ENCODE measurements around the gene LGMN. TPM values are rescaled to one million over a fixed set of nuclear protein-coding genes. Genes with fewer than 3 reads are reported as not detected.

The LGMN gene
- total and polyA plus RNA-seq, 2 experiments from 2014 or later: 130 to 169 TPM

DNA sequence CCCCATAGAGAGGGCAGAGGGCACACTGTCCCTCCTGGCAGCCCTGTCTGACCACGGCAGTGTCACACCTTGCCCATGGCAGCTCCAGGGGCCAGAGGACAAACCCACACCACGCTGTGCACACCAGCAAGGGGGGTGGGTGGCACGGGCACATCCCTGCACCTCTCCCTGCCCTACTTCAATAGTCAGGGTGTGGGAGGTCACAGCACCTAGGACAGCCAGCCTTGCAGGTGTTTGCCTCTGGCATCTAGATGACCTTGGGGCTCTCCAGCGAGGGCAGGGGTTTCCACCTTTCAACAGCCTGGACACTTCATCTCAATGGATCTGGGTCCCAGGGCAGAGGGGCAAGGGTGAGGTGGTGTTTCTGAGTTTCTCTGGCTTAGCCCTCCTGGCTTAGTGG lies 69.2 kb downstream of the LGMN start:
- H3K4me2 ChIP-seq: no peak overlapping the region
- H3K4me1 ChIP-seq (ENCODE audit: insufficient read depth): peaks cover 3% of the 10 kb centered on the region
- no peak for DNase-seq (ENCODE audit: low spot score)
- no peak overlapping the region for H3K27ac ChIP-seq
- H3K9me2 ChIP-seq (replicated peaks; ENCODE audit: insufficient read depth): no peaks in the 10 kb centered on the region
- H4K20me1 ChIP-seq (ENCODE audit: insufficient read depth, poor library complexity, severe bottlenecking): no peaks in the 10 kb centered on the region
- H3K36me3 ChIP-seq (replicated peaks; ENCODE audit: insufficient read depth, low read depth): no peaks in the 10 kb centered on the region
- WGBS (ENCODE audit: low lambda C conversion rate, missing lambda C conversion rate): 78% methylated on average over 4 of the region's 4 CpGs
- H3K9me3 ChIP-seq (ENCODE audit: low read depth): no peaks in the 10 kb centered on the region
- H3K27me3 ChIP-seq: no peaks in the 10 kb centered on the region
- H3K4me3 ChIP-seq: no peak overlapping the region
- TF ChIP-seq CTCF (IDR thresholded peaks at IDR 0.05; ENCODE audit: poor library complexity) (no peak), EZH2phosphoT487 (IDR thresholded peaks at IDR 0.05; ENCODE audit: low read depth, severe bottlenecking, unreplicated experiment) (no peak), EZH2 (IDR thresholded peaks at IDR 0.05; ENCODE audit: borderline replicate concordance) (no peak)
- no peaks in the 10 kb centered on the region for H3K79me2 ChIP-seq
- no peak overlapping the region for H2AFZ ChIP-seq

GRCh38 chr14:92678766-92679165 lies 69.7 kb downstream of the LGMN start:
- WGBS (ENCODE audit: low lambda C conversion rate, missing lambda C conversion rate): 85% methylated on average over 5 of the region's 5 CpGs
- no peak overlapping the region for H2AFZ ChIP-seq
- H3K4me3 ChIP-seq: no peak overlapping the region
- no peak for TF ChIP-seq CTCF (IDR thresholded peaks at IDR 0.05; ENCODE audit: poor library complexity)
- no peak for TF ChIP-seq EZH2 (IDR thresholded peaks at IDR 0.05; ENCODE audit: borderline replicate concordance)
- TF ChIP-seq EZH2phosphoT487 (IDR thresholded peaks at IDR 0.05; ENCODE audit: low read depth, severe bottlenecking, unreplicated experiment): no peak
- H3K27ac ChIP-seq: no peak overlapping the region
- no peaks in the 10 kb centered on the region for H3K36me3 ChIP-seq (replicated peaks; ENCODE audit: insufficient read depth, low read depth)
- peaks cover 3% of the 10 kb centered on the region for H3K4me1 ChIP-seq (ENCODE audit: insufficient read depth)
- H4K20me1 ChIP-seq (ENCODE audit: insufficient read depth, poor library complexity, severe bottlenecking): no peaks in the 10 kb centered on the region
- no peaks in the 10 kb centered on the region for H3K27me3 ChIP-seq
- DNase-seq (ENCODE audit: low spot score): no peak
- H3K79me2 ChIP-seq: no peaks in the 10 kb centered on the region
- no peak overlapping the region for H3K4me2 ChIP-seq
- H3K9me2 ChIP-seq (replicated peaks; ENCODE audit: insufficient read depth): no peaks in the 10 kb centered on the region
- H3K9me3 ChIP-seq (ENCODE audit: low read depth): no peaks in the 10 kb centered on the region

- 100% methylated on average over 2 of the region's 2 CpGs for WGBS (ENCODE audit: low lambda C conversion rate, missing lambda C conversion rate)
- Histone ChIP-seq H3K79me2 (no peaks in the 10 kb centered on the region), H3K4me1 (ENCODE audit: insufficient read depth) (peaks cover 3% of the 10 kb centered on the region), H3K9me3 (ENCODE audit: low read depth) (no peaks in the 10 kb centered on the region), H4K20me1 (ENCODE audit: insufficient read depth, poor library complexity, severe bottlenecking) (no peaks in the 10 kb centered on the region), H3K27ac (no peak overlapping the region), H3K27me3 (no peaks in the 10 kb centered on the region), H3K4me2 (no peak overlapping the region), H3K36me3 (replicated peaks; ENCODE audit: insufficient read depth, low read depth) (no peaks in the 10 kb centered on the region), H2AFZ (no peak overlapping the region), H3K9me2 (replicated peaks; ENCODE audit: insufficient read depth) (no peaks in the 10 kb centered on the region), H3K4me3 (no peak overlapping the region)
- TF ChIP-seq EZH2 (IDR thresholded peaks at IDR 0.05; ENCODE audit: borderline replicate concordance) (no peak), EZH2phosphoT487 (IDR thresholded peaks at IDR 0.05; ENCODE audit: low read depth, severe bottlenecking, unreplicated experiment) (no peak)
- DNase-seq (ENCODE audit: low spot score): no peak
These were observed 70.5 kb downstream of the LGMN start for GRCh38 chr14:92677955-92678354.

- H3K27ac ChIP-seq: no peak overlapping the region
- H2AFZ ChIP-seq: no peak overlapping the region
- no peak for TF ChIP-seq CTCF (IDR thresholded peaks at IDR 0.05; ENCODE audit: poor library complexity)
- no peak for TF ChIP-seq EZH2phosphoT487 (IDR thresholded peaks at IDR 0.05; ENCODE audit: low read depth, severe bottlenecking, unreplicated experiment)
- TF ChIP-seq EZH2 (IDR thresholded peaks at IDR 0.05; ENCODE audit: borderline replicate concordance): no peak
These were observed 71.2 kb downstream of the LGMN start for GRCh38 chr14:92677087-92677668.

More at GRCh38 chr14:92677087-92677668, 71.2 kb downstream of the LGMN start:
- no peaks in the 10 kb centered on the region for H3K79me2 ChIP-seq
- no peaks in the 10 kb centered on the region for H3K36me3 ChIP-seq (replicated peaks; ENCODE audit: insufficient read depth, low read depth)
- no peak for DNase-seq (ENCODE audit: low spot score)
- H3K4me2 ChIP-seq: no peak overlapping the region
- H3K27me3 ChIP-seq: no peaks in the 10 kb centered on the region
- no peaks in the 10 kb centered on the region for H3K9me2 ChIP-seq (replicated peaks; ENCODE audit: insufficient read depth)
- no peak overlapping the region for H3K4me3 ChIP-seq
- no peaks in the 10 kb centered on the region for H4K20me1 ChIP-seq (ENCODE audit: insufficient read depth, poor library complexity, severe bottlenecking)
- WGBS (ENCODE audit: low lambda C conversion rate, missing lambda C conversion rate): 92% methylated on average over 4 of the region's 4 CpGs
- H3K4me1 ChIP-seq (ENCODE audit: insufficient read depth): peaks cover 3% of the 10 kb centered on the region
- no peaks in the 10 kb centered on the region for H3K9me3 ChIP-seq (ENCODE audit: low read depth)

All from hepatocyte (in vitro differentiated cells).